Activated CD4-positive, alpha-beta memory T cell treated with anti-CD3 and anti-CD28 coated beads for 36 hours (primary cell): Measurements from ENCODE around the gene HNMT. TPM values are rescaled to one million over a fixed set of nuclear protein-coding genes. Genes with fewer than 3 reads are reported as not detected.

Experiments
- CTCF ChIA-PET: fragments of 350-600 bp; sonication (Branson Sonifier 250); formaldehyde crosslinking; loops from one replicate; lab custom pipeline; 2021; ENCODE audit warnings: antibody characterized with exemption, inconsistent platforms; lab: Charles Lee
- POLR2A ChIA-PET: fragments of 350-600 bp; sonication (Branson Sonifier 250); formaldehyde crosslinking; loops from one replicate; lab custom pipeline; 2021; ENCODE audit warnings: antibody characterized with exemption; lab: Charles Lee
- DNase-seq: peaks from one replicate; pipeline ENCODE4 v3.0.0-alpha.2; 2020
- H3K27ac Mint-ChIP-seq: one replicate; pipeline ENCODE4 v1.8.0; 2021; ENCODE audit warnings: mixed read lengths
- H3K27me3 Mint-ChIP-seq: one replicate; pipeline ENCODE4 v1.8.0; 2021; ENCODE audit warnings: mixed read lengths
- H3K36me3 Mint-ChIP-seq: one replicate; pipeline ENCODE4 v1.8.0; 2021; ENCODE audit warnings: mixed read lengths
- H3K4me1 Mint-ChIP-seq: one replicate; pipeline ENCODE4 v1.8.0; 2021; ENCODE audit warnings: low read depth, mixed read lengths
- H3K4me3 Mint-ChIP-seq: one replicate; pipeline ENCODE4 v1.8.0; 2021; ENCODE audit warnings: mild to moderate bottlenecking, mixed read lengths
- H3K9me3 Mint-ChIP-seq: one replicate; pipeline ENCODE4 v1.8.0; 2021; ENCODE audit warnings: mixed read lengths
- intact Hi-C: fragments of 100-400 bp; cut with micrococcal nuclease; formaldehyde crosslinking; loops from one replicate; pipeline ENCODE4 v1.15.1; 2023
- total RNA-seq, 2 experiments: library from RNA; stranded (reverse); gene quantifications; one replicate each; pipeline ENCODE4 v1.2.3, GENCODE V29; 2021

Gene HNMT
- total RNA-seq, 2 experiments from 2014 or later: not detected

DNA sequence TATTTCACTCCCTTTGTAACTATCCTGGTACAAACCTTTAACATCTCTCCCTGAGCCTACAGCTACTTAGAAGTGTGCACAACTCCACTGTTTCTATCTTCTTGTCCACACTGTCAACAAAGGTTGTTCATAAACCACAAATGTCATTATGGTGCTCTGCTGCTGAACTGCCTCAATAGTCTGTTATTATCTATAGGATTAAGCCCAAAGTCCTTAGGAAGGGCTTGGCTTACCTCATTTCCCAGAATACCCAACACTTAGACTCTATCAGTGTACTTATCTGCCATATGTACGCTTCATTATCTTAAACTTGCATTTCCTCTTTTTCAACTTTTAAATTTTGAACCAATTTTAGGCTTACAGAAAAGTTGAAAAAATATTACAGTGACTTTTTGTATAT, 94.2 kb downstream of the HNMT start:
- DNase-seq: no peak
- ChIA-PET CTCF (no interaction called here), POLR2A (no interaction called here)
- Mint-ChIP-seq H3K36me3 (no peaks in the 10 kb centered on the region), H3K4me3 (no peak overlapping the region), H3K4me1 (no peaks in the 10 kb centered on the region), H3K27me3 (no peaks in the 10 kb centered on the region), H3K9me3 (no peaks in the 10 kb centered on the region), H3K27ac (no peak overlapping the region)
- intact Hi-C loops: no loop called here

DNA sequence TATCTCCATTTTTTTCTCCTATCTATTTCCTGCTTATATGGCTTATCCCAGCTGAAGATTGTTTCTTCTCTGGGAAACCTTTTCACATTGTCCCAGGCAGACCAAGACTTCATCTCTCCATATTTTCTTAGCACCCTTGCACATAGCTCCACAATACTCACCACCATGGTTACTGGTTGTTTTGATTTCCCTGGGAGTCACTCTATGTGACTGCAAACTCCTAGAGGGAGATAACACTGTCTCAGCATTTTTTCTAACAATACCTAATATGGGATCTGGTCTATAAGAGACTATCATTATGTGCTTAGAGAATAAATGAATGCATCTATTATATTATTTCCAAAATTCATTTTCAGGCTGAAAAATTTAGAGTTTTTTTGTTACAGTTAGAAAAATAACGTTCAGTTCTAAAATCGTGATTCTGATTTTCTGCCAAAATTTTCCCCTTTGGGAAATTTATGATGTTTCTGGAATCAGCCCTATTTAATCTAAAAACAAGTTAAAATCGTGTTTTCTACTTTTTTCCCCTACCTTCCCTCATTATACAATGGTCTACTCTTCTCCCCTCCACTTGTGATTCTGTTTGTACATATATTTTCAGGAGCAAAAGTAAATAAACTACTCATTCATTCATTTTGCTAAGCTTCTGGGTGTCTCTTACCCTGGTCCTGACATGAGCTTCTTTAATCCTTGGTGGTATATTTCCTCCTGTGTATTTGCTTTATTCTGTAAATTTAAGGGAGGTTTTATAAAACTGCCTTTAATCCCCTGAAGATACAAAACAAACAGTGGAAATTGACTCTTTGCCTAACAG, 95.4 kb downstream of the HNMT start:
- Mint-ChIP-seq H3K4me1 (no peaks in the 10 kb centered on the region), H3K27me3 (no peaks in the 10 kb centered on the region), H3K4me3 (no peak overlapping the region), H3K27ac (no peak overlapping the region), H3K9me3 (no peaks in the 10 kb centered on the region), H3K36me3 (no peaks in the 10 kb centered on the region)
- no peak for DNase-seq
- ChIA-PET CTCF (no interaction called here), POLR2A (no interaction called here)
- intact Hi-C loops: no loop called here

DNA sequence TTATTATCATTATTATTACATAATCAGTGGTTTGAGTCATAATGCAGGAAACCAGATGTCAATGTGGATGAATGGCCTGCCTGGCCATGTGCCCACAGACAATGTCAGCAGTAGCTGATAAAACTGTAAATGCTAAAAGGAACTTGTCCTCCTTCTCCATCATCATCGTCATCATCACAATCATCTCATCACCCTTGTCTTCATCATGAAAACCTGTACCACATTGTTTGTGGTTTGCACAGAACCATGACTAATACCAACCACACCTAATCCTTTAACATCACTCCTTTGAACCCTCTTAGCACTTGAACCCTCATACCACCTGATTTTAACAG, 96.0 kb downstream of the HNMT start:
- no peak overlapping the region for H3K27ac Mint-ChIP-seq
- no peaks in the 10 kb centered on the region for H3K36me3 Mint-ChIP-seq
- POLR2A ChIA-PET: no interaction called here
- H3K9me3 Mint-ChIP-seq: no peaks in the 10 kb centered on the region
- H3K4me3 Mint-ChIP-seq: no peak overlapping the region
- no peaks in the 10 kb centered on the region for H3K4me1 Mint-ChIP-seq
- CTCF ChIA-PET: no interaction called here
- DNase-seq: no peak
- no peaks in the 10 kb centered on the region for H3K27me3 Mint-ChIP-seq
- intact Hi-C loops: no loop called here

DNA sequence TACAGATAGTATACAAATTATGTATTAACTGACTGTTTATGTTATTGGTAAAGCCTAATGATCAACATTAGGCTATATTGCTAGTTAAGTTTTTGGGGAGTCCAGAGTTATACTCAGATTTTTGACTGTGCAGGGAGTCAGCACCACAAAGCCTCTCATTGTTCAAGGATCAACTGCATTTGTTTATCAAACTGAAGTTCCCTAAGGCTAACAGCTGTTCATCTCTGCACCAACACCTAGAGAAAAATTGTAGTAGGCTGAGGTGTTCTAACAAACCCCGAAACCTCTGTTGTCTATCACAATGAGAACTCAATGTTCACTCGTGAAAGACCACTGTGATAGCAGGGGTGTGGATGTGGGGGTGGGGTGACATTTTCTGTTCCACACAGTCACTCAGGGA, 97.7 kb downstream of the HNMT start:
- DNase-seq: no peak
- H3K4me3 Mint-ChIP-seq: no peak overlapping the region
- ChIA-PET POLR2A (no interaction called here), CTCF (no interaction called here)
- no peaks in the 10 kb centered on the region for H3K27me3 Mint-ChIP-seq
- no peak overlapping the region for H3K27ac Mint-ChIP-seq
- H3K4me1 Mint-ChIP-seq: no peaks in the 10 kb centered on the region
- H3K9me3 Mint-ChIP-seq: no peaks in the 10 kb centered on the region
- no peaks in the 10 kb centered on the region for H3K36me3 Mint-ChIP-seq
- intact Hi-C loops: no loop called here

DNA sequence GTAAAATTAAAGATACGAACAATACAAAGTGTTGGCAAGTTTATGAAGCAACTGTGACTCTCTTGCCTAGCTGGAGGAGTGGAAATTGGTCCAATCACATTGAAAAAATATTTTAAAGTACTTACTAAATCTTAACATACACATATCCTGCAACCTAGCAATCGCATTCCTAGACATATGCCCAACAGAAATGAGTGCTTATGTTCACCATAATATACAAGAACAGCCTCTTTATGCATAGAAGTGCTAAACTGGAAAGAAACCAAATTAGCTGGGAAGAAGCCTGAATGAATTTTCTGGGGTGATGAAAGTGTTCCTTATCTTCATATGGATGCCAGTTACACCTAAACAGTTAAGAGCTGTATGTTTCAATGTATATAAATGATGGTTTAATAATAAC, 98.9 kb downstream of the HNMT start:
- no peaks in the 10 kb centered on the region for H3K36me3 Mint-ChIP-seq
- no peaks in the 10 kb centered on the region for H3K9me3 Mint-ChIP-seq
- H3K4me1 Mint-ChIP-seq: no peaks in the 10 kb centered on the region
- ChIA-PET CTCF (no interaction called here), POLR2A (no interaction called here)
- H3K4me3 Mint-ChIP-seq: no peak overlapping the region
- intact Hi-C loops: no loop called here
- DNase-seq: no peak
- H3K27me3 Mint-ChIP-seq: no peaks in the 10 kb centered on the region
- no peak overlapping the region for H3K27ac Mint-ChIP-seq
